Measurements from ENCODE around the gene POTEH.
"Not testable (repeated sequence)": the region's sequence is repeated elsewhere in the genome, so short reads cannot be mapped to it uniquely, and the experiment has no call there.

Gene POTEH

GRCh38 chr22:15738157-15738908 is 48.5 kb downstream of the POTEH start:
- not testable (repeated sequence) for DNase-seq

DNA sequence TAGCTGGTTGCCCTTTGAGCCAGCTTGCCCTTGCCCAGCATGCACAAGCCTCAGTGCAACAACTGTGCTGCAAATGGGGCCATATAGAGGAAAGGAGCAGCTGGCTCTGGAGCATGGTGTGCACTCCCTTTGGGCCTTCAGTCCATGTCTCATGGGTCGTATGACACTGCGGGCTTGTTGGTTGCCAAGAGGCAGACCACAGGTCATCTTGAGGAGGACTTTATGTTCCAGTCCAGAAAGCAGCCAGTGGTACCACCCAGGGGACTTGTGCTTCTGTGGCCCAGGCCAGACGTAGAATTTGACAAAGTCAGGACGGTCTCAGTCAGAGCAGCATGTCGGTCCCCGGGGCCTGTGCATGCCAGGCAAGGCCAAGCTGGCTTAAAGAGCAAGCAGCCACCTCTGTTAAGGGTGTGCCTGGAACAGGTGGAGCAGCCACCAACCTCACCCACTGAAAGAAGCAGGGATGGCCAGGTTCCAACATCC is 49.1 kb downstream of the POTEH start:
- DNase-seq: not testable (repeated sequence)

DNA sequence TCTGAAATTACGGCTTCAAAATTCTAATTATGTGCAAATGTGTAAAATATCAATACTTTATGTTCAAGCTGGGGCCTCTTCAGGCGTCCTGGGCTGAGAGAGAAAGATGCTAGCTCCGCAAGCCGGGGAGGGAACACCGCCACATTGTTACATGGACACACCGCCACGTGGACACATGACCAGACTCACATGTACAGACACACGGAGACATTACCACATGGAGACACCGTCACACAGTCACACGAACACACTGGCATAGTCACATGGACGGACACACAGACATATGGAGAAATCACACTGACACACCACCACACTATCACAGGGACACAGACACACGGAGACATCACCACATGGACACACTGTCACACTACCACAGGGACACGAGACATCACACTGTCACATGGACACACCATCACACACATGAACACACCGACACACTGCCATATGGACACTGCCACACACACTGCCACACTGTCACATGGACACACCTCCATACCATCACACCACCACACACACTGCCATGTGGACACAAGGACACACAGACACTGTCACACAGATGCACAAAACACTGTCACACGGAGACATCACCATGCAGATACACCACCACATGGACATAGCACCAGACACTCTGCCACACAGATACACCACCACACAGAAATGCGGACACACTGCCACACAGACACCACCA is 58.0 kb downstream of the POTEH start:
- DNase-seq: not testable (repeated sequence)

DNA sequence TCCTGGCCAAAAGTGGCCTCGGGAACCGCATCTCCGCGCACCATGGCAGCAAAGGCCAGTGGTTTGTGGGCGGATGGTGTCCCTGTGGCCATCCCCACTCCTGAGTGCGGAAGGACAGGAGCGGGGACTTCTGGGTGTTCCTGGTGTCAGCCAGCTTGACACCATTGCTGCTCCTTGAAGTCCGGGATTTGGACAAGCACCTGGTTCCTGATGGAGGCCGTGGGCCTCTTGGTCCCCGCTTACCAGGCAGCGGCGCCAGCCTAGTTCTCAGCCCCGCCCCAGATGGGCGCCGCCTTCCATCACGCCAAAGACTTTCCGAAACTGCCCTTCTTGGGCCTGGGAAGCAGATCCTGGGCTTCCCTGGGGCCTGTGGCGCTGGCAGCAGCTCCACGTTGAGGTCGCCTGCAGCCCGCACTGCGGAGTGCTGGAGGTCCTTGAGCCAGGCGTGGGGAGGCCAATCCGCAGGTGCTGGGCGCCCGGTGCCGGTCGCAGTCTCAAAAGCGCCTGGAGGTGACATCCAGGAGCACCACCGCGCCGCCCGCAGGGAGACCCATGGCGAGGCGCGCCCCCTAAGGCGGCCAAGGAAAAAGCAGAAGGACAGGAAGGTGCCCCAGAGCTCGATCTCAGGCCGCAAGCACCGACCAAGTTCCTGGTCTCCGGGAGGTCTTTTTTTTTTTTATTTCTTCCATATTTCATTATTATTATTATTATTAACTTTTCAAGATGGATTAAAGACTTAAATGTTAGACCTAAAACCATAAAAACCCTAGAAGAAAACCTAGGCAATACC is 59.5 kb downstream of the POTEH start:
- not testable (repeated sequence) for DNase-seq

- not testable (repeated sequence) for DNase-seq
Observed at GRCh38 chr22:15759443-15760097, 69.7 kb downstream of the POTEH start.

- DNase-seq: not testable (repeated sequence)
Observed at GRCh38 chr22:15760388-15761150, 70.7 kb downstream of the POTEH start.

DNA sequence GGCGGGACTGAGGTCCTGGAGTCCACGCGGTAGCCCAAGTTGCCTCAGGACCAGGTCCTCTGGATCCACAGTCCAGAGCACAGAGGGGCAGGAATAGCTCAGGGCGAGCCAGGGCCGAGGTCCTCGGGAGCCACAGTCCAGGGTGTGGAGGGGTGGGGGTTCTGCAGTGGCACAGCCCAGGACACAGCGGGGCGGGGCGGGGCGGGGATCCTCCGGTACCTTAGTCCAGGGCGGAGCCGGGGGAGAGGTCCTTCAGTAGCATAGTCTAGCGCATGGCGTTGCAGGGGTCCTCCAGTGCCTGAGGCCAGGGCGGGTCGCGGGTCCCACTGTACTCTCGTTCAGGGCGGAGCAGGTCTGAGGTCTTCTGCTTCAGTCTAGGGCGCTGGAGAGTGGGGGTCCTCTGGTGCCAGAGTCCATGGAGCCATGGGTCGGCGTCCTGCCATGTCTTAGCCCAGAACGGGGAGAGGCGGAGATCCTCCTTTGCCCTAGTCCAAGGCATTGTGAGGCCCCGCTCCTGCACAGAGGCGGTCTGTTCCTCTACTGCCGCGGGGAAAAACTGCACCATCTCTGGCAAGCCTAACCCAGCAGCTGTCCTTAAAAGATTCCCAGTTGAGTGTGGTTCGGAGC is 71.4 kb downstream of the POTEH start:
- not testable (repeated sequence) for DNase-seq

GRCh38 chr22:15763559-15763958 is 73.7 kb downstream of the POTEH start:
- not testable (repeated sequence) for DNase-seq
